GM23248 (cell line): ENCODE results near the gene AFAP1.

Experiments
- EZH2 ChIP-seq: fragments of 200-600 bp; sonication (generic); IDR thresholded peaks from 2 replicates; pipeline ENCODE4 v1.6.1; 2018; ENCODE audit warnings: antibody characterized with exemption, mild to moderate bottlenecking; ENCODE audit not compliant: insufficient read depth, poor library complexity, severe bottlenecking
- EZH2phosphoT487 ChIP-seq: fragments of 200-600 bp; sonication (generic); IDR thresholded peaks from 2 replicates; pipeline ENCODE4 v1.6.1; 2018; ENCODE audit warnings: antibody characterized with exemption, moderate library complexity, mild to moderate bottlenecking, low read depth; ENCODE audit not compliant: insufficient read depth

GRCh38 chr4:7716010-7716721, 223.5 kb downstream of the AFAP1 start:
- TF ChIP-seq EZH2 (no peak), EZH2phosphoT487 (no peak)
